K562 (cell line): ENCODE measurements around the gene PSMD8. TPM values are rescaled to one million over a fixed set of nuclear protein-coding genes. Genes with fewer than 3 reads are reported as not detected.

ENCODE experiments used
- BHLHE40 ChIP-seq: IDR thresholded peaks from 2 replicates; pipeline ENCODE4 v1.6.1; 2011; ENCODE audit warnings: low read length, improper control_type of control experiment
- CTBP1 ChIP-seq: fragments of 450-650 bp; IDR thresholded peaks from 2 replicates; pipeline ENCODE4 v1.6.1; 2016; ENCODE audit warnings: borderline replicate concordance
- EP300 ChIP-seq: IDR thresholded peaks from 2 replicates; pipeline ENCODE4 v1.6.1; 2012; ENCODE audit warnings: low read length, improper control_type of control experiment
- HCFC1 ChIP-seq: IDR thresholded peaks from 2 replicates; pipeline ENCODE4 v1.6.1; 2012; ENCODE audit warnings: low read depth, low read length, improper control_type of control experiment
- HDAC8 ChIP-seq: fragments of 450-650 bp; IDR thresholded peaks from 2 replicates; pipeline ENCODE4 v1.6.1; 2016; ENCODE audit warnings: mild to moderate bottlenecking, missing genetic modification characterization, moderate library complexity, missing compliant biosample characterization
- NELFE ChIP-seq: IDR thresholded peaks from 2 replicates; pipeline ENCODE4 v1.6.1; 2011; ENCODE audit warnings: mild to moderate bottlenecking; ENCODE audit not compliant: insufficient read depth, insufficient read length
- NR2C1 ChIP-seq, 2 experiments: fragments of 450-650 bp; IDR thresholded peaks; 2 replicates each; pipeline ENCODE4 v1.6.1; 2017; ENCODE audit warnings: mild to moderate bottlenecking in 2 of 2, antibody characterized with exemption in 1 of 2, inconsistent platforms in 1 of 2, missing compliant biosample characterization in 1 of 2, missing genetic modification characterization in 1 of 2
- RBFOX2 ChIP-seq: fragments of 200-400 bp; formaldehyde crosslinking; IDR thresholded peaks from 2 replicates; pipeline ENCODE4 v1.6.1; 2017; ENCODE audit warnings: low read depth, mild to moderate bottlenecking, low read length, moderate library complexity
- SIN3B ChIP-seq: fragments of 450-650 bp; IDR thresholded peaks from 2 replicates; pipeline ENCODE4 v1.6.1; 2017; ENCODE audit warnings: low read depth, mild to moderate bottlenecking, moderate library complexity
- TFAM ChIP-seq: fragments of 250-450 bp; sonication (Bioruptor Pico); conservative IDR thresholded peaks from 2 replicates; pipeline ENCODE4 v1.5.0; 2021; ENCODE audit warnings: mild to moderate bottlenecking, moderate library complexity
- U2AF1 ChIP-seq: fragments of 200-400 bp; formaldehyde crosslinking; optimal IDR thresholded peaks from 2 replicates; pipeline ENCODE3; 2017; ENCODE audit warnings: mild to moderate bottlenecking, low read depth, low read length, moderate library complexity
- ZBTB8A ChIP-seq: fragments of 450-650 bp; IDR thresholded peaks from 2 replicates; pipeline ENCODE4 v1.6.1; 2018; ENCODE audit warnings: mild to moderate bottlenecking, moderate library complexity; ENCODE audit not compliant: partially characterized antibody
- ZNF146 ChIP-seq: IDR thresholded peaks from one replicate; pipeline ENCODE4 v1.6.1; 2018; ENCODE audit warnings: missing compliant biosample characterization; ENCODE audit not compliant: unreplicated experiment
- ZNF224 ChIP-seq: sonication (generic); formaldehyde crosslinking; IDR thresholded peaks from 2 replicates; pipeline ENCODE4 v1.8.0; 2022; ENCODE audit warnings: mild to moderate bottlenecking, missing genetic modification reagents
- ZNF24 ChIP-seq: fragments of 450-650 bp; IDR thresholded peaks from 2 replicates; pipeline ENCODE4 v1.6.1; 2016
- ZNF311 ChIP-seq: fragments of 250-450 bp; sonication (Bioruptor Pico); IDR thresholded peaks from 2 replicates; pipeline ENCODE4 v1.4.0; 2020; ENCODE audit warnings: mild to moderate bottlenecking, moderate library complexity
- ZNF316 ChIP-seq: fragments of 450-650 bp; IDR thresholded peaks from 2 replicates; pipeline ENCODE4 v1.6.1; 2016
- ZNF586 ChIP-seq: fragments of 450-650 bp; formaldehyde crosslinking; conservative IDR thresholded peaks from 2 replicates; pipeline ENCODE4 v1.4.0; 2020; ENCODE audit warnings: mild to moderate bottlenecking, moderate library complexity
- ZNF75A ChIP-seq: fragments of 450-650 bp; formaldehyde crosslinking; IDR thresholded peaks from 2 replicates; pipeline ENCODE4 v1.4.0; 2020; ENCODE audit warnings: mild to moderate bottlenecking
- polyA plus RNA-seq, 8 experiments: library from polyadenylated mRNA; depleted of rRNA in 4 of 8; stranded (reverse) in 5 of 8; unstranded in 3 of 8; fragments of >200 nt; fragmentation: Nextera tagmentation in 2 of 8; fragmentation: Illumina TruSeq in 1 of 8; extraction: Ambion mirVana in 2 of 8; extraction: Trizol in 1 of 8; gene quantifications; 2 replicates each; pipeline versions ENCODE4 v1.2.1 to v1.2.3, GENCODE V29; 2011 to 2014; ENCODE audit warnings: inconsistent platforms in 1 of 8, missing spikeins in 1 of 8
- total RNA-seq, 7 experiments: library from RNA; depleted of rRNA in 6 of 7; stranded (reverse); fragments of >200 nt in 6 of 7; fragmentation: Illumina TruSeq in 2 of 7; extraction: Trizol in 2 of 7; gene quantifications; 2 replicates each; pipeline versions ENCODE4 v1.2.1 to v1.2.3, GENCODE V29; 2011 to 2021; ENCODE audit warnings: low replicate concordance in 1 of 7
- TF ChIP-seq, protein P1 (sequence below), 2 experiments: fragments of 250-450 bp in 1 of 2; fragments of 450-650 bp in 1 of 2; sonication (Bioruptor Pico) in 1 of 2; IDR thresholded peaks; 2 replicates each; pipeline versions ENCODE4 v1.6.1 to v1.8.0; 2016 to 2021; ENCODE audit warnings: mild to moderate bottlenecking in 2 of 2, moderate library complexity in 2 of 2, missing compliant biosample characterization in 1 of 2, missing genetic modification characterization in 1 of 2
- TF ChIP-seq, protein P2 (sequence below): sonication (generic); formaldehyde crosslinking; IDR thresholded peaks from 2 replicates; pipeline ENCODE4 v1.4.0; 2020; ENCODE audit warnings: mild to moderate bottlenecking, missing genetic modification reagents
- TF ChIP-seq, protein P3 (sequence below), 2 experiments: IDR thresholded peaks in 1 of 2; conservative IDR thresholded peaks in 1 of 2; 2 replicates each; pipeline ENCODE4 v1.6.1; 2016; ENCODE audit warnings: low read depth in 2 of 2, mild to moderate bottlenecking in 1 of 2, missing compliant biosample characterization in 1 of 2, missing genetic modification characterization in 1 of 2, moderate library complexity in 1 of 2

PSMD8 gene
- total and polyA plus RNA-seq, 9 of the 15 experiments (the other 6 are each of a cell fraction or from before 2014, with no cell fraction given): 130 to 583 (median 315) TPM

DNA sequence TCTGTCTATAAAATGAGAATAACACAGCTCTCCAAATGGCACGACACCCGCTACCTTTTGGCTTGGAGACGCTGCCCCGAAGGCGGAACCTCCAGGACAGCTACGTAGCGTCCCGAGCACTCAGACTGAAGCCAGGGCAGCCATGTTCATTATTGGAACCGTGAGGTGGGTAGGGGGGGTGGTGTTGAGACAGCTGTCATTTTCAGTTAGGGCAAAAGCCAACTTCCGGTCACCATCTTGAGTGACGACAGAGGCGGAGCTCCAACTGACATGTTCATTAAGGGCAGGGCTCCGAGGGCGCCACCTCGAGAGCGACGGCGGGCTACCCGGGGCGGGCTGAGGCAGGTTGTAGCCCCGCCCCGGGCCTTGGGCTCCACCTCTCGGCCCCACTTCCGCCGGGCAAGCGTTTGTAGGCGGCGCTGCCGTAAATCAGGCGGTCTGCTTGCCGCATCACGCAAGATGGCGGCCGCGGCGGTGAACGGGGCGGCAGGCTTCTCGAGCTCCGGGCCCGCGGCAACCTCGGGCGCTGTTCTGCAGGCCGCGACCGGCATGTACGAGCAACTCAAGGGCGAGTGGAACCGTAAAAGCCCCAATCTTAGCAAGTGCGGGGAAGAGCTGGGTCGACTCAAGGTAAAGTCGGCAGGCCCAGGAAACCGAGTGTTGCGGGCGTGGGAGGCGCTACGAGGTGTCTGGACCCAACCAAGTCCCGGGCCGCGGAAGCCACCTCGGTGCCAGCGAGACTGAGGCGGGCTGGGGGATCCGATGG is at the start of gene PSMD8 (continued):
- TF ChIP-seq, protein P1, sequence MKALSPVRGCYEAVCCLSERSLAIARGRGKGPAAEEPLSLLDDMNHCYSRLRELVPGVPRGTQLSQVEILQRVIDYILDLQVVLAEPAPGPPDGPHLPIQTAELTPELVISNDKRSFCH (CRISPR knock-in tag; IDR thresholded peaks at IDR 0.05): no peak
- TF ChIP-seq, protein P1 (tag; IDR thresholded peaks at IDR 0.05): peak; percentile 78
- TF ChIP-seq RBFOX2: peak; percentile 100
- TF ChIP-seq ZNF311 (CRISPR knock-in tag): no peak
- TF ChIP-seq HCFC1: peak; percentile 90
- no peak for TF ChIP-seq ZNF586 (CRISPR knock-in tag)
- no peak for TF ChIP-seq ZBTB8A
- peak; percentile 86; the same call in 1 of the 2 replicates for TF ChIP-seq CTBP1
- no peak for TF ChIP-seq HDAC8 (tag)
- TF ChIP-seq SIN3B: peak; percentile 85
- TF ChIP-seq EP300: peak; percentile 76
- TF ChIP-seq ZNF224 (CRISPR knock-in tag): no peak
- TF ChIP-seq ZNF75A (CRISPR knock-in tag): no peak
- TF ChIP-seq, protein P2, sequence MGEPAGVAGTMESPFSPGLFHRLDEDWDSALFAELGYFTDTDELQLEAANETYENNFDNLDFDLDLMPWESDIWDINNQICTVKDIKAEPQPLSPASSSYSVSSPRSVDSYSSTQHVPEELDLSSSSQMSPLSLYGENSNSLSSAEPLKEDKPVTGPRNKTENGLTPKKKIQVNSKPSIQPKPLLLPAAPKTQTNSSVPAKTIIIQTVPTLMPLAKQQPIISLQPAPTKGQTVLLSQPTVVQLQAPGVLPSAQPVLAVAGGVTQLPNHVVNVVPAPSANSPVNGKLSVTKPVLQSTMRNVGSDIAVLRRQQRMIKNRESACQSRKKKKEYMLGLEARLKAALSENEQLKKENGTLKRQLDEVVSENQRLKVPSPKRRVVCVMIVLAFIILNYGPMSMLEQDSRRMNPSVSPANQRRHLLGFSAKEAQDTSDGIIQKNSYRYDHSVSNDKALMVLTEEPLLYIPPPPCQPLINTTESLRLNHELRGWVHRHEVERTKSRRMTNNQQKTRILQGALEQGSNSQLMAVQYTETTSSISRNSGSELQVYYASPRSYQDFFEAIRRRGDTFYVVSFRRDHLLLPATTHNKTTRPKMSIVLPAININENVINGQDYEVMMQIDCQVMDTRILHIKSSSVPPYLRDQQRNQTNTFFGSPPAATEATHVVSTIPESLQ (CRISPR knock-in tag): peak; percentile 73; the same call in 1 of the 2 replicates
- TF ChIP-seq NR2C1 (IDR thresholded peaks at IDR 0.05): peak; percentile 84
- peak; percentile 85 for TF ChIP-seq NR2C1 (tag; IDR thresholded peaks at IDR 0.05)
- TF ChIP-seq, protein P3, sequence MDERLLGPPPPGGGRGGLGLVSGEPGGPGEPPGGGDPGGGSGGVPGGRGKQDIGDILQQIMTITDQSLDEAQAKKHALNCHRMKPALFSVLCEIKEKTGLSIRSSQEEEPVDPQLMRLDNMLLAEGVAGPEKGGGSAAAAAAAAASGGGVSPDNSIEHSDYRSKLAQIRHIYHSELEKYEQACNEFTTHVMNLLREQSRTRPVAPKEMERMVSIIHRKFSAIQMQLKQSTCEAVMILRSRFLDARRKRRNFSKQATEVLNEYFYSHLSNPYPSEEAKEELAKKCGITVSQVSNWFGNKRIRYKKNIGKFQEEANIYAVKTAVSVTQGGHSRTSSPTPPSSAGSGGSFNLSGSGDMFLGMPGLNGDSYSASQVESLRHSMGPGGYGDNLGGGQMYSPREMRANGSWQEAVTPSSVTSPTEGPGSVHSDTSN (CRISPR knock-in tag; IDR thresholded peaks at IDR 0.05; ENCODE audit: low read depth): peak; percentile 30; the same call in 1 of the 2 replicates
- TF ChIP-seq, protein P3 (tag; conservative IDR thresholded peaks at IDR 0.05; ENCODE audit: low read depth): peak; percentile 79
- TF ChIP-seq U2AF1: no peak
- 0 out of 2 replicates have a peak, but pooled peaks have one; percentile 23 for TF ChIP-seq ZNF24
- TF ChIP-seq ZNF146 (CRISPR knock-in tag): no peak
- peak; percentile 38; the same call in 1 of the 2 replicates for TF ChIP-seq BHLHE40
- TF ChIP-seq NELFE: no peak
- 0 out of 2 replicates have a peak, but pooled peaks have one; percentile 17 for TF ChIP-seq ZNF316
- TF ChIP-seq TFAM: no peak
